GM12801 (cell line): Measurements from ENCODE around the gene DYSF.

ENCODE experiments used
- CTCF ChIP-seq: IDR thresholded peaks from one replicate; pipeline ENCODE4 v1.5.1; 2011; ENCODE audit warnings: control low read depth; ENCODE audit not compliant: insufficient read length; ENCODE audit errors: extremely low read depth

DYSF gene

GRCh38 chr2:71693286-71694270 is 240.2 kb downstream of the DYSF start:
- TF ChIP-seq CTCF = no peak

- no peak for TF ChIP-seq CTCF
Measured at GRCh38 chr2:71694501-71695234, 241.3 kb downstream of the DYSF start.

- TF ChIP-seq CTCF = no peak
Measured at GRCh38 chr2:71695235-71696120, 242.1 kb downstream of the DYSF start.

- TF ChIP-seq CTCF = no peak
Measured at GRCh38 chr2:71696381-71696780, 243.0 kb downstream of the DYSF start.

GRCh38 chr2:71697106-71698004 is 244.0 kb downstream of the DYSF start:
- no peak for TF ChIP-seq CTCF

- TF ChIP-seq CTCF = no peak
Measured at GRCh38 chr2:71699428-71699827, 246.1 kb downstream of the DYSF start.
